GM13976 (cell line): ENCODE results near the gene KLK12.

Experiments
- DNase-seq: peaks from one replicate; pipeline ENCODE4 v3.0.0; 2012; ENCODE audit warnings: low spot score
- in situ Hi-C: fragments of 300-500 bp; cut with MboI; formaldehyde crosslinking; loops from one replicate; pipeline ENCODE4 v1.12.0; 2022; ENCODE audit warnings: low sequenced_read_pairs, mixed read lengths, inconsistent platforms; ENCODE audit not compliant: unreplicated experiment
- TF ChIP-seq, protein P1 (sequence below): IDR thresholded peaks from 2 replicates; pipeline ENCODE4 v1.5.1; 2012; ENCODE audit warnings: borderline replicate concordance, mild to moderate bottlenecking; ENCODE audit not compliant: insufficient read depth; ENCODE audit errors: extremely low read depth, missing control alignments, control extremely low read depth

Gene KLK12

DNA sequence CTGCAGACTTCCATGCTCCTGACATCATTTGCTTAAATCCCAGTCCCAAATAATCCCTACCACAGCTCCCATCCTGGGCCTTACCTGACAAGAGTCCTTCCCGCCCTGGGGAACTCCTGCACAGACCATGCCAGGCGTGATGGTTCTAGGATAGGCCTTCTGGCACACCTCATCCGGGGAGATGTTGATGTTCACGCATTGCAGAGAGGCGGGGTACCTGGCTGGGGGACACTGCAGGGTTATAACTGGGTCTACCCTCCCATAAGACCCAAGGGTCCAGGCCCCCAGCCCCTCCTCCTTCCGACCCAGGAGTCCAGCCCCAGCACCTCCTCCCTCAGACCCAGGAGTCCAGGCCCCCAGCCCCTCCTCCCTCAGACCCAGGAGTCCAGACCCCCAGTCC is 43.9 kb upstream of the KLK12 start:
- TF ChIP-seq, protein P1, sequence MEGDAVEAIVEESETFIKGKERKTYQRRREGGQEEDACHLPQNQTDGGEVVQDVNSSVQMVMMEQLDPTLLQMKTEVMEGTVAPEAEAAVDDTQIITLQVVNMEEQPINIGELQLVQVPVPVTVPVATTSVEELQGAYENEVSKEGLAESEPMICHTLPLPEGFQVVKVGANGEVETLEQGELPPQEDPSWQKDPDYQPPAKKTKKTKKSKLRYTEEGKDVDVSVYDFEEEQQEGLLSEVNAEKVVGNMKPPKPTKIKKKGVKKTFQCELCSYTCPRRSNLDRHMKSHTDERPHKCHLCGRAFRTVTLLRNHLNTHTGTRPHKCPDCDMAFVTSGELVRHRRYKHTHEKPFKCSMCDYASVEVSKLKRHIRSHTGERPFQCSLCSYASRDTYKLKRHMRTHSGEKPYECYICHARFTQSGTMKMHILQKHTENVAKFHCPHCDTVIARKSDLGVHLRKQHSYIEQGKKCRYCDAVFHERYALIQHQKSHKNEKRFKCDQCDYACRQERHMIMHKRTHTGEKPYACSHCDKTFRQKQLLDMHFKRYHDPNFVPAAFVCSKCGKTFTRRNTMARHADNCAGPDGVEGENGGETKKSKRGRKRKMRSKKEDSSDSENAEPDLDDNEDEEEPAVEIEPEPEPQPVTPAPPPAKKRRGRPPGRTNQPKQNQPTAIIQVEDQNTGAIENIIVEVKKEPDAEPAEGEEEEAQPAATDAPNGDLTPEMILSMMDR: no peak
- DNase-seq: no peak
- in situ Hi-C loops: no loop called here

DNA sequence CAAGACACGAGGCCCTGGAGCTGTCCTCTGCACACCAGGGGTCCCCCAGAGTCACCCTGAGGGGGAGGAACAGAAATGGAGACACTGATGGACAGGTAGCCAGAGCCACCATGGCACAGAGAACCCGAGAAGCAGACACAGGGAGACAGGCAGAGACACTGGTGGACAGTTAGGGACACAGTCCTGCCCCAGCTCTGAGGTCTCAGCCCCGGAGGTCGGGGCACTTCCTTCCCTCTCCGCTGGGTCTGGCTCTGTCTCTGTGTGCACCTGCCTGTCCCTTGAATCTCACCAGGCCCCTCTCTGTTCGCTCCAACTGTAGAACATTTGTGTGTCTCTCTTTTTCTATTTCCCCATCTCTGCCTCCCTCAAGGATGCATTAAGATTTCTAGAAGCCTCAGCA is 43.3 kb upstream of the KLK12 start:
- DNase-seq: no peak
- TF ChIP-seq, protein P1: no peak
- in situ Hi-C loops: no loop called here

DNA sequence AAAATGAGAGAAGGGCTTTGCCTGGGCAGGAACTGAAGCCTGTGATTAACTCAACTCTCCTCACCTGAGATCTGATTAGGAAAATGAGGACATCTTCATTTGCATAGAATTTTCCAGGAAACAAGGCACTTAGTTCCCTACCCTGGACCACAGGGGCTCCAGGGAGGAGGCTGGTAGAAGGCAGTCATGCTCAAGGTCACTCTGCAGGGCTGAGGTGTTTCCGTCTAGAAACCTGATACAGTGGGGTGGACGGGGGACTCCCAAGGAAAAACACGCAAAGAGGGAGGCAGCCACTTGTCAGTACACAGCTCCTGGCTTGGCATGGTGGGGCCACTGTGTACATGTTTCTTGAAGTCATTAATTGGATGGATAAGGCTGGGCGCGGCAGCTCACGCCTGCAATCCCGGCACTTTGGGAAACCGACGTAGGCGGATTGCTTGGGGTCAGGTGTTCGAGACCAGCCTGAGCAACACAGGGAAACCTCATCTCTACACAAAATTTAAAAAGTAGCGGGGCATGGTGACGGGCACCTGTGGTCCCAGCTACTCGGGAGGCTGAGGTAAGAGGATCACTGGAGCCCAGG is 41.9 kb upstream of the KLK12 start:
- TF ChIP-seq, protein P1: no peak
- no peak for DNase-seq
- in situ Hi-C loops: no loop called here

DNA sequence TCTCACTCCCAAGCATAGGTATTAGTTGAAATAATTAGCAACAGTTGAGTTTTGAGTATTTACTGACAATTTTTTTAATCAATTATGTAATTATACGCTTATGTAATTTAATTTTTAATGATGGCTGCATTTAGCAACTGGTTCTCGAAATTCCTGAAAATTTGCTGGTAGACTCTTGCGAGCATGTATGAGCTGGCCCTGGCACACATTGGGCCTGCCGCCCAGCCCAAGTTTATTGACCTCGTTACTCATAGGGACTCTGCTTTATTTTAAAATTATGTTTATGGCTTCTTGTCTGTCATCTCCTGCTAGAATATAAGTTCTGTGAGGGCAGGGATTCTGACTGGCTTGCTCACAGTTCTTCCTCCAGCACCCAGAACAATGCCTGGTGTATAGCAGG is 41.2 kb upstream of the KLK12 start:
- TF ChIP-seq, protein P1: no peak
- in situ Hi-C loops: no loop called here
- DNase-seq: no peak

DNA sequence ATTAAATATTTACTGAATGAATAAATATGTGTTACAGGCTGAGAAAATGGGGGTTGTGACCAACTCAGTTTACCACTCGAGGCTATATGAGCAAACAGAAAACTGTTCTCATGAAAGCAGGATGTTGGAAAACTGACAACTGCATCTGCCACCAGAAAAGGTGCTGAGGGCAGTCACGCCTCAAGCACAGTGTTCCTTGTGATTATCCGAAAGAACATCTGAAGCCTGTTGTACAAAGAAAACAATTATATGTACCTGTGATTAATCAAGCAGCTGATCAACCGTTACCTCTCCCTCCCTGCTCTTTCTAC is 36.2 kb upstream of the KLK12 start:
- DNase-seq: no peak
- in situ Hi-C loops: no loop called here
- TF ChIP-seq, protein P1: no peak

DNA sequence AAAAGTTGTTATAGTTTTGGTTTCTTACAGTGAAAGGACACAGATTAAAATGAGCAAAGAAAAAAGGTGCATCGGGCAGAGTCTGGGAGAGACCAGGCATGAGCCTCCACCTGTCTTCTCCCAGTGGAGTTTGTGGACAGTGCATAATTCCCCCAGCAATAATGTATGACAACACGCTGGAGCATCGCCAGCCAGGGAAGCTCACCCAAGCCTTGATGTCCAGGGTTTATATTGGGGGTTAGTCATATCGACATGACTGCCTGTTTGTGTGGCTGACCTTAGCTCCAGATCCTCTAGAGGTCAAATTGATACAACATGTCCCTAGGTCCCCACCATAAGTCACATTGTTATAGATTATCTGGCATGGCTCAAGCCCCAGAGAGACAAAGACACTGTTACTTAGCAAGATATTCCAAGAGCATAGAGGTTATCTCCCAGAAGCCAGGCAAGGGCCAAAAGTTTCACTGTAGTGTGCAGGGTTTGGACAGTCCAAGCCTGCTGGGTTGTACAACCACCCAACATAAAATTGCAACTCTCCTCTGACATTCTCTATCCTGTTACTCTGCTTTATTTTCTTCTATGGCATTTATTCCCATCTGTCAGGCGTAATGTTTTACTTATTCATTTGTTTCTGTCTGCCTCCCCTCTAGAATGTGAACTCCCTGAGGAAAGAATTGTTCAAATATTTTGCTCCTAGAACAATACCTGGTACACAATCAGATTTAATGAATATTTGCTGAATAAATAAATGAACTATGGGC is 35.7 kb upstream of the KLK12 start:
- in situ Hi-C loops: no loop called here
- TF ChIP-seq, protein P1: no peak
- no peak for DNase-seq
